HepG2 (cell line): ENCODE measurements around the gene CTF1. TPM values are rescaled to one million over a fixed set of nuclear protein-coding genes. Genes with fewer than 3 reads are reported as not detected.

Experiments used
- CHD2 ChIP-seq: IDR thresholded peaks from 2 replicates; pipeline ENCODE4 v1.6.1; 2011; ENCODE audit warnings: low read depth, low read length, improper control_type of control experiment
- GMEB2 ChIP-seq: IDR thresholded peaks from 2 replicates; pipeline ENCODE4 v1.6.1; 2016; ENCODE audit warnings: missing biosample characterization, missing genetic modification reagents, low read depth
- KLF6 ChIP-seq: IDR thresholded peaks from 2 replicates; pipeline ENCODE4 v1.8.0; 2016; ENCODE audit warnings: missing biosample characterization, missing genetic modification reagents
- NFAT5 ChIP-seq: sonication (generic); formaldehyde crosslinking; IDR thresholded peaks from 2 replicates; pipeline ENCODE4 v1.4.0; 2020; ENCODE audit warnings: missing genetic modification reagents
- PRDM4 ChIP-seq: sonication (generic); formaldehyde crosslinking; IDR thresholded peaks from 2 replicates; pipeline ENCODE4 v1.9.0; 2021; ENCODE audit warnings: missing genetic modification reagents, borderline replicate concordance
- SAFB2 ChIP-seq: sonication (generic); formaldehyde crosslinking; IDR thresholded peaks from 2 replicates; pipeline ENCODE4 v1.5.1; 2020; ENCODE audit warnings: missing genetic modification reagents, low read depth, mild to moderate bottlenecking, borderline replicate concordance
- SKIL ChIP-seq: sonication (generic); formaldehyde crosslinking; IDR thresholded peaks from 2 replicates; pipeline ENCODE4 v1.8.0; 2022; ENCODE audit warnings: missing genetic modification reagents, mild to moderate bottlenecking, moderate library complexity, borderline replicate concordance
- TAF1 ChIP-seq: sonication (generic); formaldehyde crosslinking; IDR thresholded peaks from 2 replicates; pipeline ENCODE4 v1.4.0; 2020; ENCODE audit warnings: missing genetic modification reagents
- TFAP4 ChIP-seq: sonication (generic); IDR thresholded peaks from 2 replicates; pipeline ENCODE4 v1.6.1; 2016; ENCODE audit warnings: low read depth, borderline replicate concordance
- ZNF275 ChIP-seq: sonication (generic); formaldehyde crosslinking; IDR thresholded peaks from 2 replicates; pipeline ENCODE4 v1.8.0; 2022; ENCODE audit warnings: missing genetic modification reagents, mild to moderate bottlenecking, inconsistent platforms, borderline replicate concordance
- ZNF550 ChIP-seq: sonication (generic); formaldehyde crosslinking; IDR thresholded peaks from 2 replicates; pipeline ENCODE4 v1.4.0; 2020; ENCODE audit warnings: mild to moderate bottlenecking, missing genetic modification reagents, borderline replicate concordance
- ZNF781 ChIP-seq: sonication (generic); formaldehyde crosslinking; IDR thresholded peaks from 2 replicates; pipeline ENCODE4 v1.5.1; 2020; ENCODE audit warnings: borderline replicate concordance, mild to moderate bottlenecking, missing genetic modification reagents; ENCODE audit errors: not compliant biosample characterization
- ZSCAN29 ChIP-seq: sonication (generic); formaldehyde crosslinking; conservative IDR thresholded peaks from 2 replicates; pipeline ENCODE4 v1.4.0; 2020; ENCODE audit warnings: mild to moderate bottlenecking, missing genetic modification reagents
- polyA plus RNA-seq, 8 experiments: library from polyadenylated mRNA; depleted of rRNA in 3 of 8; stranded (reverse) in 7 of 8; unstranded in 1 of 8; fragments of >200 nt; fragmentation: Illumina TruSeq in 4 of 8; extraction: Trizol in 4 of 8; gene quantifications; 2 replicates each; pipeline versions ENCODE4 v1.2.1 to v1.2.3, GENCODE V29; 2011 to 2016; ENCODE audit warnings: low read depth in 4 of 8, missing spikeins in 1 of 8, mixed read lengths in 1 of 8; ENCODE audit not compliant: insufficient read depth in 1 of 8
- total RNA-seq, 5 experiments: library from RNA; depleted of rRNA; stranded (reverse); fragments of >200 nt; fragmentation: Illumina TruSeq; extraction: Trizol; gene quantifications; 2 replicates each; pipeline ENCODE4 v1.2.3, GENCODE V29; 2016; ENCODE audit warnings: low read depth in 1 of 5

CTF1 gene
- total and polyA plus RNA-seq, 2 of the 13 experiments (the other 11 are each of a cell fraction or from before 2014, with no cell fraction given), result 0.13 to 1.8 TPM

- no peak for TF ChIP-seq NFAT5
- no peak for TF ChIP-seq SKIL
- no peak for TF ChIP-seq ZNF550 (CRISPR knock-in tag)
- no peak for TF ChIP-seq ZSCAN29
- TF ChIP-seq PRDM4 (CRISPR knock-in tag), result no peak
- TF ChIP-seq KLF6, result no peak
- no peak for TF ChIP-seq ZNF275 (CRISPR knock-in tag)
- TF ChIP-seq TFAP4, result no peak
- TF ChIP-seq TAF1 (CRISPR knock-in tag), result no peak; the same call in 1 of the 2 replicates
- no peak for TF ChIP-seq GMEB2 (CRISPR knock-in tag)
- TF ChIP-seq CHD2, result no peak
- no peak for TF ChIP-seq ZNF781 (CRISPR knock-in tag)
- TF ChIP-seq SAFB2 (CRISPR knock-in tag), result no peak
These were observed 5.0 kb downstream of the CTF1 start (continued) for GRCh38 chr16:30901201-30902028.
